DND-41 (cell line): ENCODE data around the gene STT3B.
A peak's percentile ranks its signal among the peaks of the same experiment; 100 is the strongest.

ENCODE experiments used
- ATAC-seq: fragments of 200-7000 bp; cut with Tn5 transposase; 3 replicates; pipeline ENCODE4 v1.9.1; 2021; ENCODE audit warnings: low read depth; ENCODE audit not compliant: insufficient read depth
- DNase-seq: peaks from one replicate; pipeline ENCODE4 v3.0.0-alpha.2; 2020
- H2AFZ ChIP-seq: 2 replicates; pipeline ENCODE4 v1.6.0; 2012; ENCODE audit warnings: low read depth, low read length
- H3K27ac ChIP-seq: 2 replicates; pipeline ENCODE4 v1.5.1; 2012; ENCODE audit warnings: low read length, inconsistent platforms
- H3K27me3 ChIP-seq: fragments of 200-600 bp; sonication (generic); 2 replicates; pipeline ENCODE4 v1.6.0; 2012; ENCODE audit warnings: low read length, mild to moderate bottlenecking, inconsistent platforms; ENCODE audit not compliant: insufficient read depth, poor library complexity
- H3K36me3 ChIP-seq: 2 replicates; pipeline ENCODE4 v1.5.1; 2012; ENCODE audit warnings: low read length, inconsistent platforms; ENCODE audit not compliant: insufficient read depth
- H3K4me1 ChIP-seq: 2 replicates; pipeline ENCODE4 v1.5.1; 2012; ENCODE audit warnings: mild to moderate bottlenecking, low read length; ENCODE audit not compliant: insufficient read depth
- H3K4me2 ChIP-seq: 2 replicates; pipeline ENCODE4 v1.6.0; 2012; ENCODE audit warnings: mild to moderate bottlenecking, moderate library complexity, low read length, inconsistent platforms; ENCODE audit not compliant: insufficient read depth
- H3K4me3 ChIP-seq, 2 experiments: fragments of 200-600 bp in 1 of 2; shearing (Covaris generic) in 1 of 2; 2 replicates each; pipeline ENCODE4 v1.5.1; 2012 to 2016; ENCODE audit warnings: inconsistent platforms in 2 of 2, low read length in 2 of 2, mild to moderate bottlenecking in 2 of 2, low read depth in 1 of 2, moderate library complexity in 1 of 2
- H3K79me2 ChIP-seq: 2 replicates; pipeline ENCODE4 v1.6.0; 2012; ENCODE audit warnings: low read length, inconsistent platforms; ENCODE audit not compliant: insufficient read depth
- H3K9ac ChIP-seq: 2 replicates; pipeline ENCODE4 v1.6.0; 2012; ENCODE audit warnings: low read depth, mild to moderate bottlenecking, inconsistent platforms, low read length, moderate library complexity
- H3K9me3 ChIP-seq: 2 replicates; pipeline ENCODE4 v1.5.1; 2012; ENCODE audit warnings: low read length, moderate library complexity, mild to moderate bottlenecking, inconsistent platforms; ENCODE audit not compliant: insufficient read depth, severe bottlenecking
- H4K20me1 ChIP-seq: 2 replicates; pipeline ENCODE4 v1.6.0; 2012; ENCODE audit warnings: low read length; ENCODE audit not compliant: insufficient read depth
- CTCF ChIP-seq: IDR thresholded peaks from 2 replicates; pipeline ENCODE4 v1.5.1; 2012; ENCODE audit warnings: borderline replicate concordance, low read length, moderate library complexity, mild to moderate bottlenecking; ENCODE audit not compliant: poor library complexity, severe bottlenecking; ENCODE audit errors: extremely low read depth
- EZH2 ChIP-seq: IDR thresholded peaks from 3 replicates; pipeline ENCODE4 v1.6.1; 2012; ENCODE audit warnings: borderline replicate concordance, low read depth, mild to moderate bottlenecking, moderate library complexity, low read length, inconsistent platforms; ENCODE audit not compliant: severe bottlenecking

STT3B gene

GRCh38 chr3:31624083-31624709, 91.5 kb downstream of the STT3B start:
- TF ChIP-seq CTCF (no peak), EZH2 (no peak)
- Histone ChIP-seq H3K27me3 (no peaks in the 10 kb centered on the region), H3K9me3 (no peaks in the 10 kb centered on the region), H3K79me2 (peaks cover 10% of the 10 kb centered on the region), H4K20me1 (no peaks in the 10 kb centered on the region), H3K4me3 (no peak overlapping the region), H3K4me2 (no peak overlapping the region), H3K4me1 (no peaks in the 10 kb centered on the region), H3K9ac (no peak overlapping the region), H3K27ac (no peak overlapping the region), H3K36me3 (peaks cover 97% of the 10 kb centered on the region), H2AFZ (no peak overlapping the region)
- DNase-seq (no peak), ATAC-seq (no peak)

- Histone ChIP-seq H3K27ac (no peak overlapping the region), H3K9ac (no peak overlapping the region), H3K4me3 (no peak overlapping the region), H3K9me3 (no peaks in the 10 kb centered on the region), H4K20me1 (no peaks in the 10 kb centered on the region), H3K4me1 (no peaks in the 10 kb centered on the region), H3K79me2 (peaks cover 10% of the 10 kb centered on the region), H2AFZ (no peak overlapping the region), H3K27me3 (no peaks in the 10 kb centered on the region), H3K36me3 (peaks cover 97% of the 10 kb centered on the region), H3K4me2 (no peak overlapping the region)
- TF ChIP-seq CTCF (no peak), EZH2 (no peak)
- DNase-seq (no peak), ATAC-seq (no peak)
Measured at GRCh38 chr3:31625358-31625757, 92.6 kb downstream of the STT3B start.

- H3K9me3 ChIP-seq, result no peaks in the 10 kb centered on the region
- H4K20me1 ChIP-seq, result no peaks in the 10 kb centered on the region
- H3K36me3 ChIP-seq, result peaks cover 94% of the 10 kb centered on the region
- peaks cover under 1% of the 10 kb centered on the region; the same call in 1 of the 2 replicates for H3K4me1 ChIP-seq
- DNase-seq, result no peak
- H3K27me3 ChIP-seq, result no peaks in the 10 kb centered on the region
- no peak overlapping the region for H3K27ac ChIP-seq
- no peak overlapping the region for H3K9ac ChIP-seq
- ATAC-seq, result peak; percentile 36; the same call in 1 of the 3 replicates
- no peak overlapping the region for H3K4me2 ChIP-seq
- H3K79me2 ChIP-seq, result 0 out of 2 replicates have a peak, but pooled peaks cover 3% of the 10 kb centered on the region
- H2AFZ ChIP-seq, result no peak overlapping the region
- no peak for TF ChIP-seq CTCF
- TF ChIP-seq EZH2, result no peak
- no peak overlapping the region for H3K4me3 ChIP-seq
Measured at GRCh38 chr3:31629054-31629453, 96.3 kb downstream of the STT3B start.

- H3K4me2 ChIP-seq, result no peak overlapping the region
- TF ChIP-seq EZH2 (no peak), CTCF (no peak)
- no peaks in the 10 kb centered on the region for H3K9me3 ChIP-seq
- H2AFZ ChIP-seq, result no peak overlapping the region
- H3K4me1 ChIP-seq, result peaks cover 29% of the 10 kb centered on the region
- H3K79me2 ChIP-seq, result no peaks in the 10 kb centered on the region
- no peak overlapping the region for H3K27ac ChIP-seq
- H3K4me3 ChIP-seq, result no peak overlapping the region
- H3K36me3 ChIP-seq, result peaks cover 75% of the 10 kb centered on the region
- ATAC-seq (no peak), DNase-seq (no peak)
- no peak overlapping the region for H3K9ac ChIP-seq
- no peaks in the 10 kb centered on the region for H3K27me3 ChIP-seq
- H4K20me1 ChIP-seq, result no peaks in the 10 kb centered on the region
Measured at GRCh38 chr3:31634476-31634875, 101.8 kb downstream of the STT3B start.
